OCI-LY3 (cell line): ENCODE data around the gene OR7G1.

Experiments used
- CTCF ChIP-seq: fragments of 200-600, 300-600 bp; sonication (generic); IDR thresholded peaks from 2 replicates; pipeline ENCODE4 v1.5.1; 2014; ENCODE audit warnings: antibody characterized with exemption, low read length, low read depth
- EZH2phosphoT487 ChIP-seq: fragments of 200-600 bp; shearing (Covaris generic); IDR thresholded peaks from 2 replicates; pipeline ENCODE4 v1.6.1; 2018; ENCODE audit warnings: antibody characterized with exemption, mixed run types, low read depth

GRCh38 chr19:9144920-9145319 is 29.4 kb upstream of the OR7G1 start:
- TF ChIP-seq CTCF (no peak), EZH2phosphoT487 (no peak)
